HepG2 (cell line): ENCODE results near the gene EZH1. TPM values are rescaled to one million over a fixed set of nuclear protein-coding genes. Genes with fewer than 3 reads are reported as not detected.

Experiments used
- ETV5 ChIP-seq: IDR thresholded peaks from 2 replicates; pipeline ENCODE4 v1.6.1; 2018; ENCODE audit warnings: missing biosample characterization, missing genetic modification reagents, inconsistent platforms, borderline replicate concordance
- MTA1 ChIP-seq: sonication (generic); formaldehyde crosslinking; IDR thresholded peaks from 2 replicates; pipeline ENCODE4 v1.4.0; 2020; ENCODE audit warnings: missing genetic modification reagents, mild to moderate bottlenecking, borderline replicate concordance
- PHB2 ChIP-seq: fragments of 450-650 bp; IDR thresholded peaks from 2 replicates; pipeline ENCODE4 v1.6.1; 2018; ENCODE audit not compliant: partially characterized antibody
- THYN1 ChIP-seq: sonication (generic); formaldehyde crosslinking; IDR thresholded peaks from 2 replicates; pipeline ENCODE4 v1.8.1; 2023; ENCODE audit warnings: low read depth, mild to moderate bottlenecking, moderate library complexity, missing genetic modification reagents, borderline replicate concordance
- YEATS4 ChIP-seq: sonication (generic); formaldehyde crosslinking; IDR thresholded peaks from 2 replicates; pipeline ENCODE4 v1.4.0; 2020; ENCODE audit warnings: missing genetic modification reagents, borderline replicate concordance
- ZMYM3 ChIP-seq: sonication (generic); formaldehyde crosslinking; IDR thresholded peaks from 2 replicates; pipeline ENCODE4 v1.5.1; 2020; ENCODE audit warnings: mild to moderate bottlenecking, missing genetic modification reagents
- ZNF292 ChIP-seq: sonication (generic); formaldehyde crosslinking; IDR thresholded peaks from 2 replicates; pipeline ENCODE4 v1.8.1; 2022; ENCODE audit warnings: mild to moderate bottlenecking, low read depth, missing genetic modification reagents, borderline replicate concordance
- ZSCAN31 ChIP-seq: sonication (generic); formaldehyde crosslinking; IDR thresholded peaks from 2 replicates; pipeline ENCODE4 v1.5.0; 2020; ENCODE audit warnings: low read depth, mild to moderate bottlenecking, missing genetic modification reagents
- polyA plus RNA-seq, 8 experiments: library from polyadenylated mRNA; depleted of rRNA in 3 of 8; stranded (reverse) in 7 of 8; unstranded in 1 of 8; fragments of >200 nt; fragmentation: Illumina TruSeq in 4 of 8; extraction: Trizol in 4 of 8; gene quantifications; 2 replicates each; pipeline versions ENCODE4 v1.2.1 to v1.2.3, GENCODE V29; 2011 to 2016; ENCODE audit warnings: low read depth in 4 of 8, missing spikeins in 1 of 8, mixed read lengths in 1 of 8; ENCODE audit not compliant: insufficient read depth in 1 of 8
- total RNA-seq, 5 experiments: library from RNA; depleted of rRNA; stranded (reverse); fragments of >200 nt; fragmentation: Illumina TruSeq; extraction: Trizol; gene quantifications; 2 replicates each; pipeline ENCODE4 v1.2.3, GENCODE V29; 2016; ENCODE audit warnings: low read depth in 1 of 5
- TF ChIP-seq, protein P1 (sequence below), 2 experiments: sonication (generic) in 1 of 2; formaldehyde crosslinking in 1 of 2; IDR thresholded peaks; 2 replicates each; pipeline versions ENCODE4 v1.4.0 to v1.6.1; 2016 to 2020; ENCODE audit warnings: borderline replicate concordance in 1 of 2, low read depth in 1 of 2, mild to moderate bottlenecking in 1 of 2, missing genetic modification reagents in 1 of 2
- TF ChIP-seq, protein P2 (sequence below): sonication (generic); formaldehyde crosslinking; IDR thresholded peaks from 2 replicates; pipeline ENCODE4 v1.4.0; 2020; ENCODE audit warnings: missing genetic modification reagents, borderline replicate concordance
- TF ChIP-seq, protein P3 (sequence below): sonication (generic); formaldehyde crosslinking; IDR thresholded peaks from 2 replicates; pipeline ENCODE4 v1.5.0; 2020; ENCODE audit warnings: mild to moderate bottlenecking, missing genetic modification reagents
- TF ChIP-seq, protein P4 (sequence below): sonication (generic); formaldehyde crosslinking; IDR thresholded peaks from 2 replicates; pipeline ENCODE4 v1.5.0; 2020; ENCODE audit warnings: mild to moderate bottlenecking, missing genetic modification reagents
- TF ChIP-seq, protein P5 (sequence below): IDR thresholded peaks from 2 replicates; pipeline ENCODE4 v1.6.1; 2012; ENCODE audit warnings: low read depth, low read length, improper control_type of control experiment

The EZH1 gene
- total and polyA plus RNA-seq, 2 of the 13 experiments (the other 11 are each of a cell fraction or from before 2014, with no cell fraction given) = 11.6 to 24.0 TPM

DNA sequence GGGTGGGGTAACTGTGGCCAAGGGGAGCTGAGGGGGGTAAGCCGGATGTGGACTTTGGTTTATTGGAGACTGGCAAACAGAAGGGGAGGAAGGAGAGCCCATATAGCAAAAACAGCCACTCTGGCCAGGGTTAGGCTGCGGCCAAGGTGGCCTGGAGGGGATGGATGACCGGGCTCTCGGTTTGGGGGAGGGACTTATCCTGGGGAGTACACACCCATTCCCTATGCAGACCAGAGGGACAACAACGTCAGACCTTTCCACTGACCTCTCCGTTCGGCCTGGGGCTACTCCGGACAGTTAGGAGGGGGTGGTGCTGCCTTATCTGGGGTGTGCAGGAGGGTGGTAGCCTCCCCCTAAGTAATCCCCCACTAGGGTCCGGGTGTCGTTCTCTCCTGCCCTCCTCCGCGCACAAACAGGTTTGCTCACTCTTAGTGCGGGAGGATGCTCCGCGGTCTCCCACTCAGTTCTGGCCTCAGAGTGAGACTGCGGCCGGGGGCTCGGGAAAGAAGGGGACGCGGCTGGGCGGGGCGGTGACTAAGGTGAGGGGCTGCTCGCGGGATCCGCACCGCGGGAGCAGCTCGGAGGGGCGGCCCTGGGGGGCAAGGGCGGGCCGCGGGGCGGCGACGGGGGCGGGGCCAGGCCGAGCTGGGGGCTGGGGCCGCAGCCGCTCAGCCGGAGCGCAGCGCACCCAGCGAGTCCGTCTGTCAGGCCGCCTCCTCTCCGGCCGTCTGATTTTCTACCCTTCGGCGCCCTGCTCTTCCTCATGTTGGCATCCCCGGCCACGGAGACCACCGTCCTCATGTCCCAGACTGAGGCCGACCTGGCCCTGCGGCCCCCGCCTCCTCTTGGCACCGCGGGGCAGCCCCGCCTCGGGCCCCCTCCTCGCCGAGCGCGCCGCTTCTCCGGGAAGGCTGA lies 35.4 kb upstream of the EZH1 start, which contains the start of gene WNK4 (continued):
- TF ChIP-seq ZMYM3 (CRISPR knock-in tag) (peak; percentile 54; the same call in 1 of the 2 replicates), ETV5 (peak; percentile 100), MTA1 (CRISPR knock-in tag) (peak; percentile 73), ZNF292 (no peak; the same call in 1 of the 2 replicates), ZSCAN31 (CRISPR knock-in tag) (peak; percentile 45; the same call in 1 of the 2 replicates), THYN1 (no peak), YEATS4 (CRISPR knock-in tag) (peak; percentile 55), PHB2 (no peak)
- TF ChIP-seq, protein P1, sequence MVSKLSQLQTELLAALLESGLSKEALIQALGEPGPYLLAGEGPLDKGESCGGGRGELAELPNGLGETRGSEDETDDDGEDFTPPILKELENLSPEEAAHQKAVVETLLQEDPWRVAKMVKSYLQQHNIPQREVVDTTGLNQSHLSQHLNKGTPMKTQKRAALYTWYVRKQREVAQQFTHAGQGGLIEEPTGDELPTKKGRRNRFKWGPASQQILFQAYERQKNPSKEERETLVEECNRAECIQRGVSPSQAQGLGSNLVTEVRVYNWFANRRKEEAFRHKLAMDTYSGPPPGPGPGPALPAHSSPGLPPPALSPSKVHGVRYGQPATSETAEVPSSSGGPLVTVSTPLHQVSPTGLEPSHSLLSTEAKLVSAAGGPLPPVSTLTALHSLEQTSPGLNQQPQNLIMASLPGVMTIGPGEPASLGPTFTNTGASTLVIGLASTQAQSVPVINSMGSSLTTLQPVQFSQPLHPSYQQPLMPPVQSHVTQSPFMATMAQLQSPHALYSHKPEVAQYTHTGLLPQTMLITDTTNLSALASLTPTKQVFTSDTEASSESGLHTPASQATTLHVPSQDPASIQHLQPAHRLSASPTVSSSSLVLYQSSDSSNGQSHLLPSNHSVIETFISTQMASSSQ (IDR thresholded peaks at IDR 0.05; ENCODE audit: low read depth) = no peak
- TF ChIP-seq, protein P1 (CRISPR knock-in tag; IDR thresholded peaks at IDR 0.05; ENCODE audit: borderline replicate concordance) = peak; percentile 80
- TF ChIP-seq, protein P2, sequence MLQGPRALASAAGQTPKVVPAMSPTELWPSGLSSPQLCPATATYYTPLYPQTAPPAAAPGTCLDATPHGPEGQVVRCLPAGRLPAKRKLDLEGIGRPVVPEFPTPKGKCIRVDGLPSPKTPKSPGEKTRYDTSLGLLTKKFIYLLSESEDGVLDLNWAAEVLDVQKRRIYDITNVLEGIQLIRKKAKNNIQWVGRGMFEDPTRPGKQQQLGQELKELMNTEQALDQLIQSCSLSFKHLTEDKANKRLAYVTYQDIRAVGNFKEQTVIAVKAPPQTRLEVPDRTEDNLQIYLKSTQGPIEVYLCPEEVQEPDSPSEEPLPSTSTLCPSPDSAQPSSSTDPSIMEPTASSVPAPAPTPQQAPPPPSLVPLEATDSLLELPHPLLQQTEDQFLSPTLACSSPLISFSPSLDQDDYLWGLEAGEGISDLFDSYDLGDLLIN (CRISPR knock-in tag) = 0 out of 2 replicates have a peak, but pooled peaks have one; percentile 50
- TF ChIP-seq, protein P3, sequence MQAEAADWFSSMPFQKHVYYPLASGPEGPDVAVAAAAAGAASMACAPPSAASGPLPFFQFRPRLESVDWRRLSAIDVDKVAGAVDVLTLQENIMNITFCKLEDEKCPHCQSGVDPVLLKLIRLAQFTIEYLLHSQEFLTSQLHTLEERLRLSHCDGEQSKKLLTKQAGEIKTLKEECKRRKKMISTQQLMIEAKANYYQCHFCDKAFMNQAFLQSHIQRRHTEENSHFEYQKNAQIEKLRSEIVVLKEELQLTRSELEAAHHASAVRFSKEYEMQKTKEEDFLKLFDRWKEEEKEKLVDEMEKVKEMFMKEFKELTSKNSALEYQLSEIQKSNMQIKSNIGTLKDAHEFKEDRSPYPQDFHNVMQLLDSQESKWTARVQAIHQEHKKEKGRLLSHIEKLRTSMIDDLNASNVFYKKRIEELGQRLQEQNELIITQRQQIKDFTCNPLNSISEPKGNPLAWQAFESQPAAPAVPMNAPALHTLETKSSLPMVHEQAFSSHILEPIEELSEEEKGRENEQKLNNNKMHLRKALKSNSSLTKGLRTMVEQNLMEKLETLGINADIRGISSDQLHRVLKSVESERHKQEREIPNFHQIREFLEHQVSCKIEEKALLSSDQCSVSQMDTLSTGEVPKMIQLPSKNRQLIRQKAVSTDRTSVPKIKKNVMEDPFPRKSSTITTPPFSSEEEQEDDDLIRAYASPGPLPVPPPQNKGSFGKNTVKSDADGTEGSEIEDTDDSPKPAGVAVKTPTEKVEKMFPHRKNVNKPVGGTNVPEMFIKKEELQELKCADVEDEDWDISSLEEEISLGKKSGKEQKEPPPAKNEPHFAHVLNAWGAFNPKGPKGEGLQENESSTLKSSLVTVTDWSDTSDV (CRISPR knock-in tag) = no peak; the same call in 1 of the 2 replicates
- TF ChIP-seq, protein P4, sequence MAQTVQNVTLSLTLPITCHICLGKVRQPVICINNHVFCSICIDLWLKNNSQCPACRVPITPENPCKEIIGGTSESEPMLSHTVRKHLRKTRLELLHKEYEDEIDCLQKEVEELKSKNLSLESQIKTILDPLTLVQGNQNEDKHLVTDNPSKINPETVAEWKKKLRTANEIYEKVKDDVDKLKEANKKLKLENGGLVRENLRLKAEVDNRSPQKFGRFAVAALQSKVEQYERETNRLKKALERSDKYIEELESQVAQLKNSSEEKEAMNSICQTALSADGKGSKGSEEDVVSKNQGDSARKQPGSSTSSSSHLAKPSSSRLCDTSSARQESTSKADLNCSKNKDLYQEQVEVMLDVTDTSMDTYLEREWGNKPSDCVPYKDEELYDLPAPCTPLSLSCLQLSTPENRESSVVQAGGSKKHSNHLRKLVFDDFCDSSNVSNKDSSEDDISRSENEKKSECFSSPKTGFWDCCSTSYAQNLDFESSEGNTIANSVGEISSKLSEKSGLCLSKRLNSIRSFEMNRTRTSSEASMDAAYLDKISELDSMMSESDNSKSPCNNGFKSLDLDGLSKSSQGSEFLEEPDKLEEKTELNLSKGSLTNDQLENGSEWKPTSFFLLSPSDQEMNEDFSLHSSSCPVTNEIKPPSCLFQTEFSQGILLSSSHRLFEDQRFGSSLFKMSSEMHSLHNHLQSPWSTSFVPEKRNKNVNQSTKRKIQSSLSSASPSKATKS (CRISPR knock-in tag) = peak; percentile 18; the same call in 1 of the 2 replicates
- TF ChIP-seq, protein P5, sequence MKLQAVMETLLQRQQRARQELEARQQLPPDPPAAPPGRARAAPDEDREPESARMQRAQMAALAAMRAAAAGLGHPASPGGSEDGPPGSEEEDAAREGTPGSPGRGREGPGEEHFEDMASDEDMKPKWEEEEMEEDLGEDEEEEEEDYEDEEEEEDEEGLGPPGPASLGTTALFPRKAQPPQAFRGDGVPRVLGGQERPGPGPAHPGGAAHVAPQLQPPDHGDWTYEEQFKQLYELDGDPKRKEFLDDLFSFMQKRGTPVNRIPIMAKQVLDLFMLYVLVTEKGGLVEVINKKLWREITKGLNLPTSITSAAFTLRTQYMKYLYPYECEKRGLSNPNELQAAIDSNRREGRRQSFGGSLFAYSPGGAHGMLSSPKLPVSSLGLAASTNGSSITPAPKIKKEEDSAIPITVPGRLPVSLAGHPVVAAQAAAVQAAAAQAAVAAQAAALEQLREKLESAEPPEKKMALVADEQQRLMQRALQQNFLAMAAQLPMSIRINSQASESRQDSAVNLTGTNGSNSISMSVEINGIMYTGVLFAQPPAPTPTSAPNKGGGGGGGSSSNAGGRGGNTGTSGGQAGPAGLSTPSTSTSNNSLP = no peak
